K562 (cell line): ENCODE data around the gene ZNF774. TPM values are rescaled to one million over a fixed set of nuclear protein-coding genes. Genes with fewer than 3 reads are reported as not detected.

Source experiments
- BRCA1 ChIP-seq, 2 experiments: fragments of 450-650 bp in 1 of 2; sonication (generic) in 1 of 2; formaldehyde crosslinking in 1 of 2; IDR thresholded peaks; 2 replicates each; pipeline versions ENCODE4 v1.5.0 to v1.6.1; 2017 to 2020; ENCODE audit warnings: mild to moderate bottlenecking in 1 of 2, missing genetic modification reagents in 1 of 2
- GATAD2B ChIP-seq: fragments of 450-650 bp; IDR thresholded peaks from 2 replicates; pipeline ENCODE4 v1.6.1; 2017; ENCODE audit warnings: mild to moderate bottlenecking, borderline replicate concordance
- LEF1 ChIP-seq: fragments of 450-650 bp; IDR thresholded peaks from 2 replicates; pipeline ENCODE4 v1.6.1; 2016; ENCODE audit warnings: mild to moderate bottlenecking
- RFX5 ChIP-seq: IDR thresholded peaks from 2 replicates; pipeline ENCODE4 v1.6.1; 2011; ENCODE audit warnings: low read depth, mild to moderate bottlenecking, improper control_type of control experiment, low read length
- RUNX1 ChIP-seq: sonication (generic); IDR thresholded peaks from 2 replicates; pipeline ENCODE4 v1.6.1; 2016; ENCODE audit warnings: antibody characterized with exemption, low read depth
- SMARCB1 ChIP-seq: IDR thresholded peaks from 2 replicates; pipeline ENCODE4 v1.6.1; 2011; ENCODE audit warnings: improper control_type of control experiment, low read depth; ENCODE audit not compliant: insufficient read length
- ZBTB17 ChIP-seq: fragments of 450-650 bp; formaldehyde crosslinking; IDR thresholded peaks from 2 replicates; pipeline ENCODE4 v1.4.0; 2020; ENCODE audit warnings: mild to moderate bottlenecking
- polyA plus RNA-seq, 8 experiments: library from polyadenylated mRNA; depleted of rRNA in 4 of 8; stranded (reverse) in 5 of 8; unstranded in 3 of 8; fragments of >200 nt; fragmentation: Nextera tagmentation in 2 of 8; fragmentation: Illumina TruSeq in 1 of 8; extraction: Ambion mirVana in 2 of 8; extraction: Trizol in 1 of 8; gene quantifications; 2 replicates each; pipeline versions ENCODE4 v1.2.1 to v1.2.3, GENCODE V29; 2011 to 2014; ENCODE audit warnings: inconsistent platforms in 1 of 8, missing spikeins in 1 of 8
- total RNA-seq, 7 experiments: library from RNA; depleted of rRNA in 6 of 7; stranded (reverse); fragments of >200 nt in 6 of 7; fragmentation: Illumina TruSeq in 2 of 7; extraction: Trizol in 2 of 7; gene quantifications; 2 replicates each; pipeline versions ENCODE4 v1.2.1 to v1.2.3, GENCODE V29; 2011 to 2021; ENCODE audit warnings: low replicate concordance in 1 of 7
- TF ChIP-seq, protein P1 (sequence below): fragments of 200-400 bp; formaldehyde crosslinking; IDR thresholded peaks from 2 replicates; pipeline ENCODE4 v1.6.1; 2017; ENCODE audit warnings: mild to moderate bottlenecking, low read depth, low read length, moderate library complexity
- TF ChIP-seq, protein P2 (sequence below): fragments of 450-650 bp; conservative IDR thresholded peaks from 2 replicates; pipeline ENCODE4 v1.6.1; 2016; ENCODE audit warnings: missing genetic modification characterization, low read depth, mild to moderate bottlenecking, missing compliant biosample characterization, moderate library complexity
- TF ChIP-seq, protein P3 (sequence below): fragments of 450-650 bp; IDR thresholded peaks from 2 replicates; pipeline ENCODE4 v1.6.1; 2016; ENCODE audit warnings: low read depth, mild to moderate bottlenecking, moderate library complexity
- TF ChIP-seq, protein P4 (sequence below): fragments of 250-450 bp; sonication (Bioruptor Pico); IDR thresholded peaks from 2 replicates; pipeline ENCODE4 v1.4.0; 2020; ENCODE audit warnings: mild to moderate bottlenecking
- TF ChIP-seq, protein P5 (sequence below): fragments of 450-650 bp; formaldehyde crosslinking; conservative IDR thresholded peaks from 2 replicates; pipeline ENCODE4 v1.4.0; 2022; ENCODE audit warnings: mild to moderate bottlenecking, missing genetic modification characterization
- TF ChIP-seq, protein P6 (sequence below): fragments of 200-800 bp; sonication (Bioruptor generic); IDR thresholded peaks from 2 replicates; pipeline ENCODE4 v1.6.1; 2016; ENCODE audit warnings: missing genetic modification characterization, missing compliant biosample characterization

Gene ZNF774
- total and polyA plus RNA-seq, 9 of the 15 experiments (the other 6 are each of a cell fraction or from before 2014, with no cell fraction given) = 0.32 to 2.0 (median 1.2) TPM

DNA sequence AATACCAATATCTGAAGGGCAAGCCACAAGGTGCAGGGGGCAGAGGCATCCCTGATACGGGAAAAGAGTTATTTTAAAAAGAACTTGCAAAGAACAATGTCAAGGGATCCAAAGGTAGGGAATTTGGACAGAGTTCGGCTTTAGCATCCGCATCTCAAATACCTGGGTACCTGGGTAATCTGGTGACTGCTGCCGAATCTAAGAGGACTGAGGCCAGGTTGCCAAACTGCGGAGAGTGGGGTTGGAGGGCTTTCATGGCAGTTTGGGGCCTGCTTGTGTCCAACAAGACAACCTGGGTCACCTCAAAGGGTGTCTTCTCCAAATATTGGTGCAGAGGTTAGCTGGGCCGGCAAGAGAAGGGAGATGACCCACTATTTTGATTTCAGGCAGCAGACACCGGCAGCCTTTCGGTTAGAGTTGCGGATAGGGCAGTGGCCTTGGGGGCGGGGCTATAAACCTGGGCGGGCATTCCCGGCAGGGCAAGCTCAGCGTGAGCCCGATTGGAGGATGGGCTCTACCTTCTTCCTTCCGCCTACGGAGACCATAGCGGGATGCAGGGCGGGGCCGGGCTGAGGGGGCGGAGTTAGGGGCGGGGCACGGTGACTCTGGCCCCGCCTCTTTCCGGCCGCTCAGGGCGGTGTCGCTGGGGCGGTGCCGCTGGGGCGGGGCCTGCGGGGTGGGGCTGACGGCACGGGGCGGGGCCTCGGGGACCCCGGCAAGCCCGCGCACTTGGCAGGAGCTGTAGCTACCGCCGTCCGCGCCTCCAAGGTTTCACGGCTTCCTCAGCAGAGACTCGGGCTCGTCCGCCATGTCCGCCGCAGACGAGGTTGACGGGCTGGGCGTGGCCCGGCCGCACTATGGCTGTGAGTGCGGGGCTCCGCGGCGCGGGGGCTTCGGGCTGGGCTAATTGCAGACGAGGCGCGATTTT lies 35.7 kb downstream of the ZNF774 start, which contains the start of gene IQGAP1 (continued):
- TF ChIP-seq, protein P1, sequence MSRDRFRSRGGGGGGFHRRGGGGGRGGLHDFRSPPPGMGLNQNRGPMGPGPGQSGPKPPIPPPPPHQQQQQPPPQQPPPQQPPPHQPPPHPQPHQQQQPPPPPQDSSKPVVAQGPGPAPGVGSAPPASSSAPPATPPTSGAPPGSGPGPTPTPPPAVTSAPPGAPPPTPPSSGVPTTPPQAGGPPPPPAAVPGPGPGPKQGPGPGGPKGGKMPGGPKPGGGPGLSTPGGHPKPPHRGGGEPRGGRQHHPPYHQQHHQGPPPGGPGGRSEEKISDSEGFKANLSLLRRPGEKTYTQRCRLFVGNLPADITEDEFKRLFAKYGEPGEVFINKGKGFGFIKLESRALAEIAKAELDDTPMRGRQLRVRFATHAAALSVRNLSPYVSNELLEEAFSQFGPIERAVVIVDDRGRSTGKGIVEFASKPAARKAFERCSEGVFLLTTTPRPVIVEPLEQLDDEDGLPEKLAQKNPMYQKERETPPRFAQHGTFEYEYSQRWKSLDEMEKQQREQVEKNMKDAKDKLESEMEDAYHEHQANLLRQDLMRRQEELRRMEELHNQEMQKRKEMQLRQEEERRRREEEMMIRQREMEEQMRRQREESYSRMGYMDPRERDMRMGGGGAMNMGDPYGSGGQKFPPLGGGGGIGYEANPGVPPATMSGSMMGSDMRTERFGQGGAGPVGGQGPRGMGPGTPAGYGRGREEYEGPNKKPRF = no peak
- no peak for TF ChIP-seq RFX5
- no peak for TF ChIP-seq BRCA1 (IDR thresholded peaks at IDR 0.05)
- no peak for TF ChIP-seq BRCA1 (CRISPR knock-in tag; IDR thresholded peaks at IDR 0.05)
- TF ChIP-seq, protein P2, sequence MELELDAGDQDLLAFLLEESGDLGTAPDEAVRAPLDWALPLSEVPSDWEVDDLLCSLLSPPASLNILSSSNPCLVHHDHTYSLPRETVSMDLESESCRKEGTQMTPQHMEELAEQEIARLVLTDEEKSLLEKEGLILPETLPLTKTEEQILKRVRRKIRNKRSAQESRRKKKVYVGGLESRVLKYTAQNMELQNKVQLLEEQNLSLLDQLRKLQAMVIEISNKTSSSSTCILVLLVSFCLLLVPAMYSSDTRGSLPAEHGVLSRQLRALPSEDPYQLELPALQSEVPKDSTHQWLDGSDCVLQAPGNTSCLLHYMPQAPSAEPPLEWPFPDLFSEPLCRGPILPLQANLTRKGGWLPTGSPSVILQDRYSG (tag) = no peak
- no peak for TF ChIP-seq GATAD2B
- TF ChIP-seq, protein P3, sequence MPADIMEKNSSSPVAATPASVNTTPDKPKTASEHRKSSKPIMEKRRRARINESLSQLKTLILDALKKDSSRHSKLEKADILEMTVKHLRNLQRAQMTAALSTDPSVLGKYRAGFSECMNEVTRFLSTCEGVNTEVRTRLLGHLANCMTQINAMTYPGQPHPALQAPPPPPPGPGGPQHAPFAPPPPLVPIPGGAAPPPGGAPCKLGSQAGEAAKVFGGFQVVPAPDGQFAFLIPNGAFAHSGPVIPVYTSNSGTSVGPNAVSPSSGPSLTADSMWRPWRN = no peak
- TF ChIP-seq, protein P4, sequence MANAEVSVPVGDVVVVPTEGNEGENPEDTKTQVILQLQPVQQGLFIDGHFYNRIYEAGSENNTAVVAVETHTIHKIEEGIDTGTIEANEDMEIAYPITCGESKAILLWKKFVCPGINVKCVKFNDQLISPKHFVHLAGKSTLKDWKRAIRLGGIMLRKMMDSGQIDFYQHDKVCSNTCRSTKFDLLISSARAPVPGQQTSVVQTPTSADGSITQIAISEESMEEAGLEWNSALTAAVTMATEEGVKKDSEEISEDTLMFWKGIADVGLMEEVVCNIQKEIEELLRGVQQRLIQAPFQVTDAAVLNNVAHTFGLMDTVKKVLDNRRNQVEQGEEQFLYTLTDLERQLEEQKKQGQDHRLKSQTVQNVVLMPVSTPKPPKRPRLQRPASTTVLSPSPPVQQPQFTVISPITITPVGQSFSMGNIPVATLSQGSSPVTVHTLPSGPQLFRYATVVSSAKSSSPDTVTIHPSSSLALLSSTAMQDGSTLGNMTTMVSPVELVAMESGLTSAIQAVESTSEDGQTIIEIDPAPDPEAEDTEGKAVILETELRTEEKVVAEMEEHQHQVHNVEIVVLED (CRISPR knock-in tag) = no peak
- TF ChIP-seq, protein P5, sequence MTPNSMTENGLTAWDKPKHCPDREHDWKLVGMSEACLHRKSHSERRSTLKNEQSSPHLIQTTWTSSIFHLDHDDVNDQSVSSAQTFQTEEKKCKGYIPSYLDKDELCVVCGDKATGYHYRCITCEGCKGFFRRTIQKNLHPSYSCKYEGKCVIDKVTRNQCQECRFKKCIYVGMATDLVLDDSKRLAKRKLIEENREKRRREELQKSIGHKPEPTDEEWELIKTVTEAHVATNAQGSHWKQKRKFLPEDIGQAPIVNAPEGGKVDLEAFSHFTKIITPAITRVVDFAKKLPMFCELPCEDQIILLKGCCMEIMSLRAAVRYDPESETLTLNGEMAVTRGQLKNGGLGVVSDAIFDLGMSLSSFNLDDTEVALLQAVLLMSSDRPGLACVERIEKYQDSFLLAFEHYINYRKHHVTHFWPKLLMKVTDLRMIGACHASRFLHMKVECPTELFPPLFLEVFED (CRISPR knock-in tag) = no peak
- TF ChIP-seq ZBTB17 (CRISPR knock-in tag) = no peak
- TF ChIP-seq RUNX1 = no peak
- TF ChIP-seq, protein P6, sequence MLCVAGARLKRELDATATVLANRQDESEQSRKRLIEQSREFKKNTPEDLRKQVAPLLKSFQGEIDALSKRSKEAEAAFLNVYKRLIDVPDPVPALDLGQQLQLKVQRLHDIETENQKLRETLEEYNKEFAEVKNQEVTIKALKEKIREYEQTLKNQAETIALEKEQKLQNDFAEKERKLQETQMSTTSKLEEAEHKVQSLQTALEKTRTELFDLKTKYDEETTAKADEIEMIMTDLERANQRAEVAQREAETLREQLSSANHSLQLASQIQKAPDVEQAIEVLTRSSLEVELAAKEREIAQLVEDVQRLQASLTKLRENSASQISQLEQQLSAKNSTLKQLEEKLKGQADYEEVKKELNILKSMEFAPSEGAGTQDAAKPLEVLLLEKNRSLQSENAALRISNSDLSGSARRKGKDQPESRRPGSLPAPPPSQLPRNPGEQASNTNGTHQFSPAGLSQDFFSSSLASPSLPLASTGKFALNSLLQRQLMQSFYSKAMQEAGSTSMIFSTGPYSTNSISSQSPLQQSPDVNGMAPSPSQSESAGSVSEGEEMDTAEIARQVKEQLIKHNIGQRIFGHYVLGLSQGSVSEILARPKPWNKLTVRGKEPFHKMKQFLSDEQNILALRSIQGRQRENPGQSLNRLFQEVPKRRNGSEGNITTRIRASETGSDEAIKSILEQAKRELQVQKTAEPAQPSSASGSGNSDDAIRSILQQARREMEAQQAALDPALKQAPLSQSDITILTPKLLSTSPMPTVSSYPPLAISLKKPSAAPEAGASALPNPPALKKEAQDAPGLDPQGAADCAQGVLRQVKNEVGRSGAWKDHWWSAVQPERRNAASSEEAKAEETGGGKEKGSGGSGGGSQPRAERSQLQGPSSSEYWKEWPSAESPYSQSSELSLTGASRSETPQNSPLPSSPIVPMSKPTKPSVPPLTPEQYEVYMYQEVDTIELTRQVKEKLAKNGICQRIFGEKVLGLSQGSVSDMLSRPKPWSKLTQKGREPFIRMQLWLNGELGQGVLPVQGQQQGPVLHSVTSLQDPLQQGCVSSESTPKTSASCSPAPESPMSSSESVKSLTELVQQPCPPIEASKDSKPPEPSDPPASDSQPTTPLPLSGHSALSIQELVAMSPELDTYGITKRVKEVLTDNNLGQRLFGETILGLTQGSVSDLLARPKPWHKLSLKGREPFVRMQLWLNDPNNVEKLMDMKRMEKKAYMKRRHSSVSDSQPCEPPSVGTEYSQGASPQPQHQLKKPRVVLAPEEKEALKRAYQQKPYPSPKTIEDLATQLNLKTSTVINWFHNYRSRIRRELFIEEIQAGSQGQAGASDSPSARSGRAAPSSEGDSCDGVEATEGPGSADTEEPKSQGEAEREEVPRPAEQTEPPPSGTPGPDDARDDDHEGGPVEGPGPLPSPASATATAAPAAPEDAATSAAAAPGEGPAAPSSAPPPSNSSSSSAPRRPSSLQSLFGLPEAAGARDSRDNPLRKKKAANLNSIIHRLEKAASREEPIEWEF (CRISPR knock-in tag) = no peak
- TF ChIP-seq LEF1 = no peak
- TF ChIP-seq SMARCB1 = no peak
